ENCODE results near the gene TELO2.

GRCh38 chr16:1446296-1447080, 46.7 kb upstream of the TELO2 start:
- TF ChIP-seq POLR2A (IDR thresholded peaks at IDR 0.05; ENCODE audit: low read depth, low read length) (no peak), TAF1 (IDR thresholded peaks at IDR 0.05; ENCODE audit: borderline replicate concordance, low read depth, low read length) (no peak), POLR2AphosphoS5 (IDR thresholded peaks at IDR 0.05; ENCODE audit: low read depth, low read length) (no peak)

Measured in GM12892 (cell line).